ENCODE results near the gene FAM177A1. TPM values are rescaled to one million over a fixed set of nuclear protein-coding genes. Genes with fewer than 3 reads are reported as not detected.
A peak's percentile ranks its signal among the peaks of the same experiment; 100 is the strongest.

The FAM177A1 gene
- total and polyA plus RNA-seq, 2 of the 13 experiments (the other 11 are each of a cell fraction or from before 2014, with no cell fraction given): 72.9 to 119 TPM

DNA sequence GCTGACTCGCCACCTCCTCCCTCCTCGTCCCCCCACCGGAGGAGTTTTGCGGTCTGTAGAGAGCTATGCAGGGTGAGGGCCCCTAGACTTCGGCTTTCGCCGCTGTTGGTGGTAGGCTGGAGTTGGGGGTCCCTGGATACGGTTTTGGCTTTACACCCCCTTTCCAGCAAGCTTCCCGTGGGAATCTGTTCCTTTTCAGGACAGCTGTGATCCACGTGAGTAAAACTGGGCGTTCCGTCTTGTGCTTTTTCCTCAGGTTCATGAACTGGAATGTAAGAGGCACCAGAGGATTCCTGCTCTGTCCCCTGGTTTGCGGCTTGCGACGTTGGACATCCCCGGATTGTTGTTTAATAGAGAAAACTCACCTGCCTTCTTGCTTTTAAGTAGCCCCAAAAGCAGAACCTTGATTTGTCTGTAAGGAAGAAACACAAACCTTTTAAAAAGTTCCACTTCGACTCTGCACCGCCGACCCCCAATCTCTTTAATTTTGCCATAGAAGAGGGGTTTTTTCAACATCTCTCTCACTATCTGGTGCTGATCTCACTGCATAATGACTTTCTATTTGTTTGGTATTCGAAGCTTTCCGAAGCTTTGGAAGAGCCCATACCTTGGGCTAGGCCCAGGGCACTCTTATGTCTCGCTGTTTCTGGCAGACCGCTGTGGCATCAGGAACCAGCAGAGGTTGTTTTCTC, 76.8 kb downstream of the FAM177A1 start (continued):
- peak; percentile 80; the same call in 1 of the 2 replicates for TF ChIP-seq ZNF556 (CRISPR knock-in tag; IDR thresholded peaks at IDR 0.05; ENCODE audit: borderline replicate concordance)
- TF ChIP-seq THAP11 (CRISPR knock-in tag; IDR thresholded peaks at IDR 0.05): peak; percentile 93; the same call in 1 of the 2 replicates
- TF ChIP-seq SMAD9 (CRISPR knock-in tag; IDR thresholded peaks at IDR 0.05): no peak
- TF ChIP-seq, protein P1, sequence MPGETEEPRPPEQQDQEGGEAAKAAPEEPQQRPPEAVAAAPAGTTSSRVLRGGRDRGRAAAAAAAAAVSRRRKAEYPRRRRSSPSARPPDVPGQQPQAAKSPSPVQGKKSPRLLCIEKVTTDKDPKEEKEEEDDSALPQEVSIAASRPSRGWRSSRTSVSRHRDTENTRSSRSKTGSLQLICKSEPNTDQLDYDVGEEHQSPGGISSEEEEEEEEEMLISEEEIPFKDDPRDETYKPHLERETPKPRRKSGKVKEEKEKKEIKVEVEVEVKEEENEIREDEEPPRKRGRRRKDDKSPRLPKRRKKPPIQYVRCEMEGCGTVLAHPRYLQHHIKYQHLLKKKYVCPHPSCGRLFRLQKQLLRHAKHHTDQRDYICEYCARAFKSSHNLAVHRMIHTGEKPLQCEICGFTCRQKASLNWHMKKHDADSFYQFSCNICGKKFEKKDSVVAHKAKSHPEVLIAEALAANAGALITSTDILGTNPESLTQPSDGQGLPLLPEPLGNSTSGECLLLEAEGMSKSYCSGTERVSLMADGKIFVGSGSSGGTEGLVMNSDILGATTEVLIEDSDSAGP (CRISPR knock-in tag; IDR thresholded peaks at IDR 0.05; ENCODE audit: borderline replicate concordance): no peak
- 0 out of 2 replicates have a peak, but pooled peaks have one; percentile 53 for TF ChIP-seq ETV6 (CRISPR knock-in tag; conservative IDR thresholded peaks at IDR 0.05)
- no peak for TF ChIP-seq HES4 (CRISPR knock-in tag; IDR thresholded peaks at IDR 0.05; ENCODE audit: borderline replicate concordance)
- no peak for TF ChIP-seq KLF9 (CRISPR knock-in tag; IDR thresholded peaks at IDR 0.05; ENCODE audit: low read depth)
- TF ChIP-seq, protein P2, sequence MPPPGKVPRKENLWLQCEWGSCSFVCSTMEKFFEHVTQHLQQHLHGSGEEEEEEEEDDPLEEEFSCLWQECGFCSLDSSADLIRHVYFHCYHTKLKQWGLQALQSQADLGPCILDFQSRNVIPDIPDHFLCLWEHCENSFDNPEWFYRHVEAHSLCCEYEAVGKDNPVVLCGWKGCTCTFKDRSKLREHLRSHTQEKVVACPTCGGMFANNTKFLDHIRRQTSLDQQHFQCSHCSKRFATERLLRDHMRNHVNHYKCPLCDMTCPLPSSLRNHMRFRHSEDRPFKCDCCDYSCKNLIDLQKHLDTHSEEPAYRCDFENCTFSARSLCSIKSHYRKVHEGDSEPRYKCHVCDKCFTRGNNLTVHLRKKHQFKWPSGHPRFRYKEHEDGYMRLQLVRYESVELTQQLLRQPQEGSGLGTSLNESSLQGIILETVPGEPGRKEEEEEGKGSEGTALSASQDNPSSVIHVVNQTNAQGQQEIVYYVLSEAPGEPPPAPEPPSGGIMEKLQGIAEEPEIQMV (CRISPR knock-in tag; IDR thresholded peaks at IDR 0.05; ENCODE audit: low read depth): no peak; the same call in 1 of the 2 replicates
- TF ChIP-seq SAFB2 (CRISPR knock-in tag; IDR thresholded peaks at IDR 0.05; ENCODE audit: borderline replicate concordance, low read depth): 0 out of 2 replicates have a peak, but pooled peaks have one; percentile 81
- no peak; the same call in 1 of the 2 replicates for TF ChIP-seq ZNF780A (CRISPR knock-in tag; IDR thresholded peaks at IDR 0.05)
- TF ChIP-seq U2AF1 (optimal IDR thresholded peaks at IDR 0.05; ENCODE audit: low read depth, low read length): no peak
- TF ChIP-seq, protein P3, sequence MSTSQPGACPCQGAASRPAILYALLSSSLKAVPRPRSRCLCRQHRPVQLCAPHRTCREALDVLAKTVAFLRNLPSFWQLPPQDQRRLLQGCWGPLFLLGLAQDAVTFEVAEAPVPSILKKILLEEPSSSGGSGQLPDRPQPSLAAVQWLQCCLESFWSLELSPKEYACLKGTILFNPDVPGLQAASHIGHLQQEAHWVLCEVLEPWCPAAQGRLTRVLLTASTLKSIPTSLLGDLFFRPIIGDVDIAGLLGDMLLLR (CRISPR knock-in tag; IDR thresholded peaks at IDR 0.05): peak; percentile 96
- peak; percentile 81; the same call in 1 of the 2 replicates for TF ChIP-seq ZNF101 (CRISPR knock-in tag; IDR thresholded peaks at IDR 0.05; ENCODE audit: borderline replicate concordance, low read depth)
- TF ChIP-seq, protein P4, sequence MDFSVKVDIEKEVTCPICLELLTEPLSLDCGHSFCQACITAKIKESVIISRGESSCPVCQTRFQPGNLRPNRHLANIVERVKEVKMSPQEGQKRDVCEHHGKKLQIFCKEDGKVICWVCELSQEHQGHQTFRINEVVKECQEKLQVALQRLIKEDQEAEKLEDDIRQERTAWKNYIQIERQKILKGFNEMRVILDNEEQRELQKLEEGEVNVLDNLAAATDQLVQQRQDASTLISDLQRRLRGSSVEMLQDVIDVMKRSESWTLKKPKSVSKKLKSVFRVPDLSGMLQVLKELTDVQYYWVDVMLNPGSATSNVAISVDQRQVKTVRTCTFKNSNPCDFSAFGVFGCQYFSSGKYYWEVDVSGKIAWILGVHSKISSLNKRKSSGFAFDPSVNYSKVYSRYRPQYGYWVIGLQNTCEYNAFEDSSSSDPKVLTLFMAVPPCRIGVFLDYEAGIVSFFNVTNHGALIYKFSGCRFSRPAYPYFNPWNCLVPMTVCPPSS (IDR thresholded peaks at IDR 0.05): no peak
- TF ChIP-seq ZNF737 (CRISPR knock-in tag; IDR thresholded peaks at IDR 0.05; ENCODE audit: borderline replicate concordance): no peak
- peak; percentile 42; the same call in 1 of the 2 replicates for TF ChIP-seq SP140L (CRISPR knock-in tag; IDR thresholded peaks at IDR 0.05; ENCODE audit: borderline replicate concordance)
- TF ChIP-seq, protein P5, sequence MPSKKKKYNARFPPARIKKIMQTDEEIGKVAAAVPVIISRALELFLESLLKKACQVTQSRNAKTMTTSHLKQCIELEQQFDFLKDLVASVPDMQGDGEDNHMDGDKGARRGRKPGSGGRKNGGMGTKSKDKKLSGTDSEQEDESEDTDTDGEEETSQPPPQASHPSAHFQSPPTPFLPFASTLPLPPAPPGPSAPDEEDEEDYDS (CRISPR knock-in tag; IDR thresholded peaks at IDR 0.05): 0 out of 2 replicates have a peak, but pooled peaks have one; percentile 1
- TF ChIP-seq, protein P6, sequence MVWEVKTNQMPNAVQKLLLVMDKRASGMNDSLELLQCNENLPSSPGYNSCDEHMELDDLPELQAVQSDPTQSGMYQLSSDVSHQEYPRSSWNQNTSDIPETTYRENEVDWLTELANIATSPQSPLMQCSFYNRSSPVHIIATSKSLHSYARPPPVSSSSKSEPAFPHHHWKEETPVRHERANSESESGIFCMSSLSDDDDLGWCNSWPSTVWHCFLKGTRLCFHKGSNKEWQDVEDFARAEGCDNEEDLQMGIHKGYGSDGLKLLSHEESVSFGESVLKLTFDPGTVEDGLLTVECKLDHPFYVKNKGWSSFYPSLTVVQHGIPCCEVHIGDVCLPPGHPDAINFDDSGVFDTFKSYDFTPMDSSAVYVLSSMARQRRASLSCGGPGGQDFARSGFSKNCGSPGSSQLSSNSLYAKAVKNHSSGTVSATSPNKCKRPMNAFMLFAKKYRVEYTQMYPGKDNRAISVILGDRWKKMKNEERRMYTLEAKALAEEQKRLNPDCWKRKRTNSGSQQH (CRISPR knock-in tag; IDR thresholded peaks at IDR 0.05; ENCODE audit: low read depth): peak; percentile 0; the same call in 1 of the 2 replicates
- TF ChIP-seq, protein P7, sequence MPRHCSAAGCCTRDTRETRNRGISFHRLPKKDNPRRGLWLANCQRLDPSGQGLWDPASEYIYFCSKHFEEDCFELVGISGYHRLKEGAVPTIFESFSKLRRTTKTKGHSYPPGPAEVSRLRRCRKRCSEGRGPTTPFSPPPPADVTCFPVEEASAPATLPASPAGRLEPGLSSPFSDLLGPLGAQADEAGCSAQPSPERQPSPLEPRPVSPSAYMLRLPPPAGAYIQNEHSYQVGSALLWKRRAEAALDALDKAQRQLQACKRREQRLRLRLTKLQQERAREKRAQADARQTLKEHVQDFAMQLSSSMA (CRISPR knock-in tag; IDR thresholded peaks at IDR 0.05): peak; percentile 45; the same call in 1 of the 2 replicates
- peak; percentile 3 for TF ChIP-seq CHD2 (IDR thresholded peaks at IDR 0.05; ENCODE audit: low read depth, low read length)
- TF ChIP-seq ZNF383 (CRISPR knock-in tag; IDR thresholded peaks at IDR 0.05; ENCODE audit: borderline replicate concordance): peak; percentile 83
